ENCODE results near the gene MT1A. TPM values are rescaled to one million over a fixed set of nuclear protein-coding genes. Genes with fewer than 3 reads are reported as not detected.

MT1A gene
- total RNA-seq, 6 donors from 2014 or later: 5.4 to 59.1 (median 13.4) TPM; not detected in 1

DNA sequence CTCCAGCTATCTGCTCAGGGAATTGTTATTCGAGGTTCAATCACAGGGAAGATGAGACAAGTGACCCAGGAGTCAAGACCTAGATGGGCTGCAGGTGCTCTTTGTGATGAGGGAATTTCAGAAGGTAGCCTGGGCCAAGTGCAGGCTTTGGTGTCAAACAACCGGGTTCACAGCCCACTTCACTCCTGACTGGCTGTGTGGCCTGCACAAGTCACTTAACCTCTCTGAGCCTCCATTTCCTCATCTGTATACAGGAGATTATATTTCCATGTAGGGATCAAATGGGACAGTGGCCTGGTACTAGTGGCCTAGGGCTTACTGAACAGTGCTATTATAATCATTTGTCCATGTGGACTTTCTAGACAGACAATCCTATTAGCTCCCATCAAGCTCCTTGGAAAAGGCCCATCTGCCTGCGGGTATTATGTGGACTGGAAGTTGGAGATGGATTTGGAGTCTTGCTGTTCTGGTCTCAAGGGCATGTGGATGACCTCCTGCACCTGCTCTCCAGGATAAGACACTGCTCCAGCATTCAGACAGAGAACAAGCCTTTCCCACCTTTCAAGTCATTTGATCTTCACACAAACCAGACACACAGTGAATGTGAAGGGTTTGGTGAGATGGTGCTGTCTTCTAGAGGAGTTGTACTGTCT is 40.7 kb downstream of the MT1A start:
- Histone ChIP-seq H3K27me3 (peaks cover 0 to 6% (median 3%) of the 10 kb centered on the region in 4 donors), H3K4me3 (no peak overlapping the region), H3K9me3 (no peaks in the 10 kb centered on the region), H3K27ac (no peak overlapping the region), H3K36me3 (no peaks in the 10 kb centered on the region), H3K4me1 (peaks cover 13 to 37% (median 27%) of the 10 kb centered on the region in 4 donors)
- ATAC-seq (ENCODE audit: low FRiP score in 2 of 2) (no peak), DNase-seq (no peak)
- no peak for TF ChIP-seq POLR2A (IDR thresholded peaks at IDR 0.05)
- no peak for TF ChIP-seq EP300 (IDR thresholded peaks at IDR 0.05)
- TF ChIP-seq POLR2AphosphoS5 (IDR thresholded peaks at IDR 0.05): no peak
- TF ChIP-seq, protein P1, sequence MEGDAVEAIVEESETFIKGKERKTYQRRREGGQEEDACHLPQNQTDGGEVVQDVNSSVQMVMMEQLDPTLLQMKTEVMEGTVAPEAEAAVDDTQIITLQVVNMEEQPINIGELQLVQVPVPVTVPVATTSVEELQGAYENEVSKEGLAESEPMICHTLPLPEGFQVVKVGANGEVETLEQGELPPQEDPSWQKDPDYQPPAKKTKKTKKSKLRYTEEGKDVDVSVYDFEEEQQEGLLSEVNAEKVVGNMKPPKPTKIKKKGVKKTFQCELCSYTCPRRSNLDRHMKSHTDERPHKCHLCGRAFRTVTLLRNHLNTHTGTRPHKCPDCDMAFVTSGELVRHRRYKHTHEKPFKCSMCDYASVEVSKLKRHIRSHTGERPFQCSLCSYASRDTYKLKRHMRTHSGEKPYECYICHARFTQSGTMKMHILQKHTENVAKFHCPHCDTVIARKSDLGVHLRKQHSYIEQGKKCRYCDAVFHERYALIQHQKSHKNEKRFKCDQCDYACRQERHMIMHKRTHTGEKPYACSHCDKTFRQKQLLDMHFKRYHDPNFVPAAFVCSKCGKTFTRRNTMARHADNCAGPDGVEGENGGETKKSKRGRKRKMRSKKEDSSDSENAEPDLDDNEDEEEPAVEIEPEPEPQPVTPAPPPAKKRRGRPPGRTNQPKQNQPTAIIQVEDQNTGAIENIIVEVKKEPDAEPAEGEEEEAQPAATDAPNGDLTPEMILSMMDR (IDR thresholded peaks at IDR 0.05): no peak
- WGBS, 2 donors: 90 to 92% methylated on average over 2 to 3 of the region's 3 CpGs

DNA sequence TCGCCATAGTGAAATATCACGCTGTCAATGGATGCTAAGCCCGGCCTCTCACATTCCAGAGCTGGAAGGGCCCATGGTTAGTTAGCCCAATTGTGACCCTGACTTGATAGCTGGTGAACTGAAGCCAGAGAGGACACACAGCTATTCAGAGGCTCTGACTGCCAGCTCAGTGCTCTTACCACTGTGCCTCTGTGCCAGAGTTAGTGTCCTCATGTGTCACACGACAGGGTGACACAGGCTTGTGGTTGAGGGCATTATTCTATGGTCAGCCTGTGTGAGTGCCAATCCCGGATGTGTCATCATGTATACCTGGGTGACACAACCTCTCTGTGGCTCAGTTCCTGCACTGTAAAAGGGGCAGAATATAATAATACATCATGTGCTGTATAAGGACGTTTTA is 41.4 kb downstream of the MT1A start:
- Histone ChIP-seq H3K4me3 (no peak overlapping the region), H3K27ac (no peak overlapping the region), H3K27me3 (peaks cover 0 to 6% (median 3%) of the 10 kb centered on the region in 4 donors), H3K36me3 (no peaks in the 10 kb centered on the region), H3K4me1 (peaks cover 13 to 37% (median 27%) of the 10 kb centered on the region in 4 donors), H3K9me3 (no peaks in the 10 kb centered on the region)
- TF ChIP-seq, protein P1 (IDR thresholded peaks at IDR 0.05): no peak
- TF ChIP-seq EP300 (IDR thresholded peaks at IDR 0.05): no peak
- no peak for TF ChIP-seq POLR2AphosphoS5 (IDR thresholded peaks at IDR 0.05)
- no peak for TF ChIP-seq POLR2A (IDR thresholded peaks at IDR 0.05)
- WGBS, 2 donors: 79 to 90% methylated on average over 5 to 6 of the region's 6 CpGs
- ATAC-seq (ENCODE audit: low FRiP score in 2 of 2) (no peak), DNase-seq (no peak)

DNA sequence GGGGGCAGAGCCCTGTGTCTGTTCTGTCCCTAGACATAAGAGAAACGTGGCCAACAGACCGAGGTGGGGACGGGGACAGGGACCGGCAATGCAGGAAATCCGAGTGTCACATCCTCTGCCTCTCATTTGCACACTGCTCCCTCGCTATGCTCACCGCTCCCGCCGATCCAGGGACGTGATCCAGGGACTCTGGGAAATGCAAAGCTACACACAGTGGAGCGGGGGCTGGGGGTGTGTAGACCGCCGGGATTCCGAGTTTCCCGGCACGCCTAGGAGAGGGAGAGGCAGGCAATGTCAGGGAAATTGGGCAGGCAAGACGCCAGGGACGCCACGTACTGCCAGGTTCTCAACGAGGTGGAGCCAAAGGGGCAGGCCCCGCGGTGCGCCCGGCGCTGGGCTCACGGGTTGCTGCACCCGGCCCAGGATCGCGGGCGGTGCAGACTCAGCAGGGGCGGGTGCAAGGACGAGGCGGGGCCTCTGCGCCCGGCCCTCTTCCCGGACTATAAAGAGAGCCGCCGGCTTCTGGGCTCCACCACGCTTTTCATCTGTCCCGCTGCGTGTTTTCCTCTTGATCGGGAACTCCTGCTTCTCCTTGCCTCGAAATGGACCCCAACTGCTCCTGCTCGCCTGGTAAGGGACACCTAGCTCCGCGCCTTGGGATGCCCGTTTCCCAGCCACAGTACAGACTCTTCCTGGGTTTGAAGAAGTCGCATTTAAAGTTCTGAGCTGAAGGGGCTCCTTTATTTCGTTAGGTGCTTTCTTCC is 43.7 kb downstream of the MT1A start, which contains the start of gene MT1X:
TSS of gene MT1X (plus strand) at position 532 of the 764 bp plus-strand sequence. CDS start at position 603, 71 bp downstream.
- peaks cover 13 to 25% (median 21%) of the 10 kb centered on the region in 4 donors for H3K4me1 ChIP-seq
- TF ChIP-seq, protein P1 (IDR thresholded peaks at IDR 0.05): peak in 1 of 6 experiments; percentile 21
- TF ChIP-seq POLR2A (IDR thresholded peaks at IDR 0.05): peak; percentile 92 to 95 (median 93)
- peak; percentile 42 to 99 (median 97) for TF ChIP-seq EP300 (IDR thresholded peaks at IDR 0.05)
- TF ChIP-seq POLR2AphosphoS5 (IDR thresholded peaks at IDR 0.05): peak; percentile 97 to 98
- H3K27me3 ChIP-seq: no peaks in the 10 kb centered on the region
- H3K27ac ChIP-seq: peak within 1 kb of the TSS; percentile 72 to 89 (median 84)
- peak; percentile 95 to 98 for DNase-seq
- no peaks in the 10 kb centered on the region for H3K36me3 ChIP-seq
- no peaks in the 10 kb centered on the region for H3K9me3 ChIP-seq
- peak; percentile 98 to 99 for ATAC-seq (ENCODE audit: low FRiP score in 2 of 2)
- WGBS, 2 donors: 0 to 1% methylated on average over 25 to 46 of the region's 49 CpGs
- H3K4me3 ChIP-seq: peak within 1 kb of the TSS; percentile 40 to 66 (median 52)

DNA sequence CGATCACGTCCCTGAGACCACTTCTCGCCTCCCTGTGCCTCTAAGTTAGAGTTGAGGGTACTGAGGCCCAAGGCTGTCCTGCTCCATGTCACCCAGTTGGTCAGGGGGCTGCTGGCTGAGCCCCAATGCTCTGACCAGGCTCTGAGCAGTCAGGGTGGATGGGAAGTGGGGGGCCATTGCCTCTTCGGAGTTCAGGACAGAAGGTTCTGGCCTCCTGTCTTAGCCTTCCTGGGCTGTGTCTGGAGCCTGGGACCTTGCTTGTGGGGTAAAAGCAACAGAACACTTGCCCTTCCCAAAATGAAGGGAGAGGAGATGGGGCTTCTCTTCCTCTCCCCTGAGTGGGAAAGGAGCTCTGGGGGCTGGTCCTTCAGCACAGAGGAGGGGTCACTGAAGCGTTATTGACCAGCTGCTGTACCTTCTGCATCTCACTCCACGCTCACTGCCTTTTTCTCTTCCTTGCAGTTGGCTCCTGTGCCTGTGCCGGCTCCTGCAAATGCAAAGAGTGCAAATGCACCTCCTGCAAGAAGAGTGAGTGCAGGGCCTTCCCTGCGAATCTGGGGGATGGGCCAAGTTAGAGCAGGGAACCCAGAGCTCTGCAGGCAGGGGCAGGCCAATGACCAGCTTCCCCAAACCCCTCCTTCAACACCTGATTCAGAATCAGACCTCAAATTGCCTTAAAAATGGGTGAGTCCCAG is 44.4 kb downstream of the MT1A start:
- 39 to 50% methylated on average over 7 to 8 of the region's 8 CpGs for WGBS, 2 donors
- Histone ChIP-seq H3K27ac (peak overlapping the region; percentile 72 to 89 (median 84)), H3K4me3 (peak overlapping the region; percentile 40 to 66 (median 52)), H3K4me1 (peaks cover 13 to 25% (median 21%) of the 10 kb centered on the region in 4 donors), H3K36me3 (no peaks in the 10 kb centered on the region), H3K27me3 (no peaks in the 10 kb centered on the region), H3K9me3 (no peaks in the 10 kb centered on the region)
- TF ChIP-seq POLR2A (IDR thresholded peaks at IDR 0.05) (no peak), POLR2AphosphoS5 (IDR thresholded peaks at IDR 0.05) (no peak), EP300 (IDR thresholded peaks at IDR 0.05) (no peak)
- TF ChIP-seq, protein P1 (IDR thresholded peaks at IDR 0.05): no peak
- ATAC-seq (ENCODE audit: low FRiP score in 2 of 2): no peak
- no peak for DNase-seq
